GM23338 (cell line): Measurements from ENCODE around the gene PLA2G4F. TPM values are rescaled to one million over a fixed set of nuclear protein-coding genes. Genes with fewer than 3 reads are reported as not detected.

ENCODE experiments used
- ATAC-seq: fragments of 200-7000 bp; cut with Tn5 transposase; 3 replicates; pipeline ENCODE4 v1.9.1; 2020
- DNase-seq: peaks from one replicate; pipeline ENCODE4 v3.0.0-alpha.2; 2015; ENCODE audit warnings: low spot score
- H2AFZ ChIP-seq: fragments of 200-600 bp; sonication (generic); 2 replicates; pipeline ENCODE4 v1.8.0; 2016; ENCODE audit warnings: antibody characterized with exemption, mild to moderate bottlenecking, moderate library complexity
- H3F3A ChIP-seq: fragments of 200-600 bp; sonication (generic); replicated peaks from 2 replicates; pipeline ENCODE4 v1.8.0; 2017; ENCODE audit warnings: antibody characterized with exemption, mixed run types, low read depth
- H3K27ac ChIP-seq: fragments of 200-600 bp; sonication (generic); 2 replicates; pipeline ENCODE4 v1.6.1; 2016; ENCODE audit warnings: low read depth
- H3K27me3 ChIP-seq: fragments of 200-600 bp; sonication (generic); 2 replicates; pipeline ENCODE4 v1.8.0; 2016; ENCODE audit warnings: mild to moderate bottlenecking, mixed run types, moderate library complexity; ENCODE audit not compliant: insufficient read depth
- H3K36me3 ChIP-seq: fragments of 200-600 bp; sonication (generic); 2 replicates; pipeline ENCODE4 v1.8.0; 2016; ENCODE audit warnings: mild to moderate bottlenecking; ENCODE audit not compliant: insufficient read depth
- H3K4me1 ChIP-seq: fragments of 200-600 bp; sonication (generic); 2 replicates; pipeline ENCODE4 v1.8.0; 2016; ENCODE audit warnings: mild to moderate bottlenecking, moderate library complexity; ENCODE audit not compliant: insufficient read depth
- H3K4me2 ChIP-seq: fragments of 200-600 bp; sonication (generic); 2 replicates; pipeline ENCODE4 v1.7.1; 2017; ENCODE audit warnings: mixed run types
- H3K4me3 ChIP-seq: fragments of 200-600 bp; sonication (generic); 2 replicates; pipeline ENCODE4 v1.6.1; 2016; ENCODE audit warnings: mixed run types
- H3K79me2 ChIP-seq: fragments of 200-600 bp; sonication (generic); replicated peaks from 2 replicates; pipeline ENCODE4 v1.8.0; 2017; ENCODE audit warnings: mild to moderate bottlenecking; ENCODE audit not compliant: insufficient read depth
- H3K9me2 ChIP-seq: fragments of 200-600 bp; sonication (generic); 2 replicates; pipeline ENCODE4 v1.8.0; 2017; ENCODE audit not compliant: insufficient read depth
- H4K20me1 ChIP-seq: fragments of 200-600 bp; sonication (generic); replicated peaks from 2 replicates; pipeline ENCODE4 v1.8.0; 2017; ENCODE audit warnings: mild to moderate bottlenecking; ENCODE audit not compliant: insufficient read depth
- H3K27ac Mint-ChIP-seq: 2 replicates; pipeline ENCODE4 v1.8.0; 2020; ENCODE audit warnings: inconsistent platforms, mild to moderate bottlenecking, moderate library complexity, mixed read lengths
- H3K27me3 Mint-ChIP-seq: 3 replicates; pipeline ENCODE4 v1.8.0; 2022; ENCODE audit warnings: low read depth, mild to moderate bottlenecking, moderate library complexity, mixed read lengths, inconsistent platforms; ENCODE audit not compliant: insufficient read depth, poor library complexity
- H3K36me3 Mint-ChIP-seq: 3 replicates; pipeline ENCODE4 v1.8.0; 2021; ENCODE audit warnings: low read depth, mild to moderate bottlenecking, inconsistent platforms, moderate library complexity, mixed read lengths
- H3K4me1 Mint-ChIP-seq: 3 replicates; pipeline ENCODE4 v1.8.0; 2020; ENCODE audit warnings: mild to moderate bottlenecking, inconsistent platforms, mixed read lengths
- H3K4me3 Mint-ChIP-seq: 3 replicates; pipeline ENCODE4 v1.8.0; 2021; ENCODE audit warnings: moderate library complexity, mild to moderate bottlenecking, inconsistent platforms, mixed read lengths
- H3K9me3 Mint-ChIP-seq: 3 replicates; pipeline ENCODE4 v1.8.0; 2020; ENCODE audit warnings: moderate library complexity, mild to moderate bottlenecking, inconsistent platforms, mixed read lengths
- EZH2 ChIP-seq: fragments of 200-600 bp; sonication (generic); IDR thresholded peaks from one replicate; pipeline ENCODE4 v1.8.0; 2017; ENCODE audit warnings: antibody characterized with exemption, mild to moderate bottlenecking, low read depth; ENCODE audit not compliant: unreplicated experiment
- EZH2phosphoT487 ChIP-seq: fragments of 200-600 bp; sonication (generic); IDR thresholded peaks from one replicate; pipeline ENCODE4 v1.8.1; 2018; ENCODE audit warnings: antibody characterized with exemption; ENCODE audit not compliant: unreplicated experiment
- STAT1 ChIP-seq: IDR thresholded peaks from one replicate; pipeline ENCODE4 v1.6.1; 2016; ENCODE audit warnings: antibody characterized with exemption; ENCODE audit not compliant: unreplicated experiment
- ZNF114 ChIP-seq: fragments of 250-450 bp; sonication (Bioruptor Pico); IDR thresholded peaks from 2 replicates; pipeline ENCODE4 v1.5.0; 2020; ENCODE audit warnings: mild to moderate bottlenecking, moderate library complexity
- ZNF331 ChIP-seq: fragments of 250-450 bp; sonication (Bioruptor Pico); IDR thresholded peaks from 2 replicates; pipeline ENCODE4 v1.5.0; 2020; ENCODE audit warnings: low read depth, mild to moderate bottlenecking, moderate library complexity
- polyA plus RNA-seq: library from polyadenylated mRNA; unstranded; fragments of >200 nt; fragmentation: Nextera tagmentation; extraction: Ambion mirVana; gene quantifications from 2 replicates; pipeline ENCODE4 v1.2.1, GENCODE V29; 2016
- total RNA-seq: library from RNA; depleted of rRNA; stranded (reverse); fragments of >200 nt; shearing (Covaris generic); gene quantifications from 2 replicates; pipeline ENCODE4 v1.2.3, GENCODE V29; 2014
- TF ChIP-seq, protein P1 (sequence below): fragments of 250-450 bp; sonication (Bioruptor Pico); IDR thresholded peaks from 2 replicates; pipeline ENCODE4 v1.5.0; 2020; ENCODE audit warnings: mild to moderate bottlenecking, moderate library complexity
- TF ChIP-seq, protein P2 (sequence below): IDR thresholded peaks from 2 replicates; pipeline ENCODE4 v1.6.1; 2016; ENCODE audit warnings: antibody characterized with exemption

Gene PLA2G4F
- total and polyA plus RNA-seq, 2 experiments from 2014 or later, result not detected

GRCh38 chr15:42190370-42190769 is 33.9 kb upstream of the PLA2G4F start:
- Histone ChIP-seq H3K9me2 (no peaks in the 10 kb centered on the region), H3K27me3 (no peaks in the 10 kb centered on the region), H4K20me1 (no peaks in the 10 kb centered on the region), H2AFZ (no peak overlapping the region), H3K79me2 (no peaks in the 10 kb centered on the region; the same call in 1 of the 2 replicates), H3K36me3 (peaks cover 4% of the 10 kb centered on the region; the same call in 1 of the 2 replicates), H3K4me3 (no peak overlapping the region), H3K27ac (no peak overlapping the region), H3K4me2 (no peak overlapping the region), H3F3A (no peaks in the 10 kb centered on the region), H3K4me1 (no peaks in the 10 kb centered on the region)
- H3K27me3 Mint-ChIP-seq, result no peaks in the 10 kb centered on the region
- DNase-seq (no peak), ATAC-seq (no peak)
- H3K4me1 Mint-ChIP-seq, result no peaks in the 10 kb centered on the region
- TF ChIP-seq, protein P1, sequence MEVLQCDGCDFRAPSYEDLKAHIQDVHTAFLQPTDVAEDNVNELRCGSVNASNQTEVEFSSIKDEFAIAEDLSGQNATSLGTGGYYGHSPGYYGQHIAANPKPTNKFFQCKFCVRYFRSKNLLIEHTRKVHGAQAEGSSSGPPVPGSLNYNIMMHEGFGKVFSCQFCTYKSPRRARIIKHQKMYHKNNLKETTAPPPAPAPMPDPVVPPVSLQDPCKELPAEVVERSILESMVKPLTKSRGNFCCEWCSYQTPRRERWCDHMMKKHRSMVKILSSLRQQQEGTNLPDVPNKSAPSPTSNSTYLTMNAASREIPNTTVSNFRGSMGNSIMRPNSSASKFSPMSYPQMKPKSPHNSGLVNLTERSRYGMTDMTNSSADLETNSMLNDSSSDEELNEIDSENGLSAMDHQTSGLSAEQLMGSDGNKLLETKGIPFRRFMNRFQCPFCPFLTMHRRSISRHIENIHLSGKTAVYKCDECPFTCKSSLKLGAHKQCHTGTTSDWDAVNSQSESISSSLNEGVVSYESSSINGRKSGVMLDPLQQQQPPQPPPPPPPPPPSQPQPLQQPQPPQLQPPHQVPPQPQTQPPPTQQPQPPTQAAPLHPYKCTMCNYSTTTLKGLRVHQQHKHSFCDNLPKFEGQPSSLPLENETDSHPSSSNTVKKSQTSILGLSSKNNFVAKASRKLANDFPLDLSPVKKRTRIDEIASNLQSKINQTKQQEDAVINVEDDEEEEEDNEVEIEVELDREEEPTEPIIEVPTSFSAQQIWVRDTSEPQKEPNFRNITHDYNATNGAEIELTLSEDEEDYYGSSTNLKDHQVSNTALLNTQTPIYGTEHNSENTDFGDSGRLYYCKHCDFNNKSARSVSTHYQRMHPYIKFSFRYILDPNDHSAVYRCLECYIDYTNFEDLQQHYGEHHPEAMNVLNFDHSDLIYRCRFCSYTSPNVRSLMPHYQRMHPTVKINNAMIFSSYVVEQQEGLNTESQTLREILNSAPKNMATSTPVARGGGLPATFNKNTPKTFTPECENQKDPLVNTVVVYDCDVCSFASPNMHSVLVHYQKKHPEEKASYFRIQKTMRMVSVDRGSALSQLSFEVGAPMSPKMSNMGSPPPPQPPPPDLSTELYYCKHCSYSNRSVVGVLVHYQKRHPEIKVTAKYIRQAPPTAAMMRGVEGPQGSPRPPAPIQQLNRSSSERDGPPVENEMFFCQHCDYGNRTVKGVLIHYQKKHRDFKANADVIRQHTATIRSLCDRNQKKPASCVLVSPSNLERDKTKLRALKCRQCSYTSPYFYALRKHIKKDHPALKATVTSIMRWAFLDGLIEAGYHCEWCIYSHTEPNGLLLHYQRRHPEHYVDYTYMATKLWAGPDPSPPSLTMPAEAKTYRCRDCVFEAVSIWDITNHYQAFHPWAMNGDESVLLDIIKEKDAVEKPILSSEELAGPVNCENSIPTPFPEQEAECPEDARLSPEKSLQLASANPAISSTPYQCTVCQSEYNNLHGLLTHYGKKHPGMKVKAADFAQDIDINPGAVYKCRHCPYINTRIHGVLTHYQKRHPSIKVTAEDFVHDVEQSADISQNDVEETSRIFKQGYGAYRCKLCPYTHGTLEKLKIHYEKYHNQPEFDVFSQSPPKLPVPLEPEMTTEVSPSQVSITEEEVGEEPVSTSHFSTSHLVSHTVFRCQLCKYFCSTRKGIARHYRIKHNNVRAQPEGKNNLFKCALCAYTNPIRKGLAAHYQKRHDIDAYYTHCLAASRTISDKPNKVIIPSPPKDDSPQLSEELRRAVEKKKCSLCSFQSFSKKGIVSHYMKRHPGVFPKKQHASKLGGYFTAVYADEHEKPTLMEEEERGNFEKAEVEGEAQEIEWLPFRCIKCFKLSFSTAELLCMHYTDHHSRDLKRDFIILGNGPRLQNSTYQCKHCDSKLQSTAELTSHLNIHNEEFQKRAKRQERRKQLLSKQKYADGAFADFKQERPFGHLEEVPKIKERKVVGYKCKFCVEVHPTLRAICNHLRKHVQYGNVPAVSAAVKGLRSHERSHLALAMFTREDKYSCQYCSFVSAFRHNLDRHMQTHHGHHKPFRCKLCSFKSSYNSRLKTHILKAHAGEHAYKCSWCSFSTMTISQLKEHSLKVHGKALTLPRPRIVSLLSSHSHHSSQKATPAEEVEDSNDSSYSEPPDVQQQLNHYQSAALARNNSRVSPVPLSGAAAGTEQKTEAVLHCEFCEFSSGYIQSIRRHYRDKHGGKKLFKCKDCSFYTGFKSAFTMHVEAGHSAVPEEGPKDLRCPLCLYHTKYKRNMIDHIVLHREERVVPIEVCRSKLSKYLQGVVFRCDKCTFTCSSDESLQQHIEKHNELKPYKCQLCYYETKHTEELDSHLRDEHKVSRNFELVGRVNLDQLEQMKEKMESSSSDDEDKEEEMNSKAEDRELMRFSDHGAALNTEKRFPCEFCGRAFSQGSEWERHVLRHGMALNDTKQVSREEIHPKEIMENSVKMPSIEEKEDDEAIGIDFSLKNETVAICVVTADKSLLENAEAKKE (CRISPR knock-in tag), result no peak
- TF ChIP-seq EZH2phosphoT487 (no peak), ZNF331 (CRISPR knock-in tag) (no peak)
- H3K4me3 Mint-ChIP-seq, result no peak overlapping the region
- no peak overlapping the region for H3K27ac Mint-ChIP-seq
- peaks cover 31% of the 10 kb centered on the region for H3K36me3 Mint-ChIP-seq
- no peaks in the 10 kb centered on the region for H3K9me3 Mint-ChIP-seq

DNA sequence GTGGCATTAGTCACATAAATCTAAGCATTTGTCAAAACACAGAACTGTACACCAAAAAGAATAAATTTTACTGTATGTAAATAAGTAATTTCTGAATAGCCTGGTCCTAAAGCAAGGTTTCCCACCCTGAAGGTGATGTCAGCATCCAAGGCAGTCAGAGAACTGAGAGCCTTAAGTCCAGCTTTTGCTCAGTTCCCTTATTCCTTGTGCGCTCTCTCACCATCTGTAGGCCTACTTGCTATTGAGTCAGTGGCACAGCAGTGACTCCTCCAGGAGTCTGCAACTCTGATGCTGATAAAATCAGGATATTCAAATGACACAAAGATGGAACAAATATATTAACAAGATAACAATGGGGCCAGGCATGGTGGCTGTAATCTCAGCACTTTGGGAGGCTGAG is 29.4 kb upstream of the PLA2G4F start:
- Mint-ChIP-seq H3K4me3 (no peak overlapping the region), H3K27ac (no peak overlapping the region), H3K36me3 (peaks cover 49% of the 10 kb centered on the region), H3K4me1 (no peaks in the 10 kb centered on the region), H3K27me3 (no peaks in the 10 kb centered on the region), H3K9me3 (no peaks in the 10 kb centered on the region)
- no peaks in the 10 kb centered on the region for H3F3A ChIP-seq
- DNase-seq, result no peak
- H3K27me3 ChIP-seq, result no peaks in the 10 kb centered on the region
- no peak overlapping the region for H3K27ac ChIP-seq
- no peak overlapping the region for H2AFZ ChIP-seq
- TF ChIP-seq, protein P2, sequence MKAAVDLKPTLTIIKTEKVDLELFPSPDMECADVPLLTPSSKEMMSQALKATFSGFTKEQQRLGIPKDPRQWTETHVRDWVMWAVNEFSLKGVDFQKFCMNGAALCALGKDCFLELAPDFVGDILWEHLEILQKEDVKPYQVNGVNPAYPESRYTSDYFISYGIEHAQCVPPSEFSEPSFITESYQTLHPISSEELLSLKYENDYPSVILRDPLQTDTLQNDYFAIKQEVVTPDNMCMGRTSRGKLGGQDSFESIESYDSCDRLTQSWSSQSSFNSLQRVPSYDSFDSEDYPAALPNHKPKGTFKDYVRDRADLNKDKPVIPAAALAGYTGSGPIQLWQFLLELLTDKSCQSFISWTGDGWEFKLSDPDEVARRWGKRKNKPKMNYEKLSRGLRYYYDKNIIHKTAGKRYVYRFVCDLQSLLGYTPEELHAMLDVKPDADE, result no peak
- TF ChIP-seq EZH2, result no peak
- TF ChIP-seq ZNF114 (CRISPR knock-in tag), result no peak
- TF ChIP-seq STAT1, result no peak
- H3K4me3 ChIP-seq, result no peak overlapping the region
- H3K4me2 ChIP-seq, result no peak overlapping the region
- H3K79me2 ChIP-seq, result no peaks in the 10 kb centered on the region
- H3K36me3 ChIP-seq, result peaks cover 26% of the 10 kb centered on the region; the same call in 1 of the 2 replicates
- no peaks in the 10 kb centered on the region for H3K9me2 ChIP-seq
- ATAC-seq, result no peak
- no peaks in the 10 kb centered on the region for H4K20me1 ChIP-seq
- no peaks in the 10 kb centered on the region for H3K4me1 ChIP-seq
